ENCODE measurements around the gene STK17A.

The STK17A gene

GRCh38 chr7:43630482-43630881 is 47.6 kb downstream of the STK17A start:
- DNase-seq (ENCODE audit: insufficient read length, low spot score), result no peak
- no peak for FAIRE-seq

- DNase-seq (ENCODE audit: insufficient read length, low spot score) (no peak), FAIRE-seq (no peak)
Measured at GRCh38 chr7:43631559-43631958, 48.7 kb downstream of the STK17A start.

- FAIRE-seq, result no peak
- DNase-seq (ENCODE audit: insufficient read length, low spot score), result no peak
Measured at GRCh38 chr7:43632746-43633145, 49.8 kb downstream of the STK17A start.

- FAIRE-seq (no peak), DNase-seq (ENCODE audit: insufficient read length, low spot score) (no peak)
Measured at GRCh38 chr7:43634384-43634783, 51.5 kb downstream of the STK17A start.

- DNase-seq (ENCODE audit: insufficient read length, low spot score) (no peak), FAIRE-seq (no peak)
Measured at GRCh38 chr7:43636093-43636492, 53.2 kb downstream of the STK17A start.

- no peak for FAIRE-seq
- no peak for DNase-seq (ENCODE audit: insufficient read length, low spot score)
Measured at GRCh38 chr7:43637114-43637806, 54.4 kb downstream of the STK17A start.

GRCh38 chr7:43639858-43640491 is 57.1 kb downstream of the STK17A start:
- FAIRE-seq (no peak), DNase-seq (ENCODE audit: insufficient read length, low spot score) (no peak)

- FAIRE-seq (no peak), DNase-seq (ENCODE audit: insufficient read length, low spot score) (no peak)
Measured at GRCh38 chr7:43640679-43641078, 57.8 kb downstream of the STK17A start.

- no peak for DNase-seq (ENCODE audit: insufficient read length, low spot score)
- FAIRE-seq, result no peak
Measured at GRCh38 chr7:43642897-43643630, 60.2 kb downstream of the STK17A start.

- FAIRE-seq, result no peak
- no peak for DNase-seq (ENCODE audit: insufficient read length, low spot score)
Measured at GRCh38 chr7:43643846-43644245, 60.9 kb downstream of the STK17A start.

GRCh38 chr7:43645699-43646226 is 62.9 kb downstream of the STK17A start:
- DNase-seq (ENCODE audit: insufficient read length, low spot score), result no peak
- FAIRE-seq, result no peak

- no peak for DNase-seq (ENCODE audit: insufficient read length, low spot score)
Measured at GRCh38 chr7:43646603-43647338, 63.9 kb downstream of the STK17A start.

GRCh38 chr7:43647339-43647672 is 64.4 kb downstream of the STK17A start:
- FAIRE-seq (no peak), DNase-seq (ENCODE audit: insufficient read length, low spot score) (peak; percentile 35)

More at GRCh38 chr7:43646603-43647338, 63.9 kb downstream of the STK17A start:
- no peak for FAIRE-seq

- peak; percentile 84 for DNase-seq (ENCODE audit: insufficient read length, low spot score)
- peak; percentile 46 for FAIRE-seq
Measured at GRCh38 chr7:43647673-43648472, 65.0 kb downstream of the STK17A start.

- DNase-seq (ENCODE audit: insufficient read length, low spot score) (no peak), FAIRE-seq (no peak)
Measured at GRCh38 chr7:43648473-43649406, 65.8 kb downstream of the STK17A start.

GRCh38 chr7:43649755-43650274 is 66.9 kb downstream of the STK17A start:
- no peak for FAIRE-seq
- DNase-seq (ENCODE audit: insufficient read length, low spot score), result no peak

- DNase-seq (ENCODE audit: insufficient read length, low spot score) (no peak), FAIRE-seq (no peak)
Measured at GRCh38 chr7:43650457-43651052, 67.6 kb downstream of the STK17A start.

GRCh38 chr7:43652364-43652763 is 69.5 kb downstream of the STK17A start:
- DNase-seq (ENCODE audit: insufficient read length, low spot score) (no peak), FAIRE-seq (no peak)
